GM12875 (cell line): ENCODE results near the gene FBXO15.

Experiments
- H3K4me3 ChIP-seq: one replicate; pipeline ENCODE4 v1.5.1; 2011; ENCODE audit warnings: low read depth, low read length, control low read depth
- TF ChIP-seq, protein P1 (sequence below): IDR thresholded peaks from 2 replicates; pipeline ENCODE4 v1.5.1; 2011; ENCODE audit warnings: low read depth, mild to moderate bottlenecking, control low read depth, inconsistent platforms, low read length, moderate library complexity, borderline replicate concordance; ENCODE audit not compliant: insufficient read depth

FBXO15 gene

DNA sequence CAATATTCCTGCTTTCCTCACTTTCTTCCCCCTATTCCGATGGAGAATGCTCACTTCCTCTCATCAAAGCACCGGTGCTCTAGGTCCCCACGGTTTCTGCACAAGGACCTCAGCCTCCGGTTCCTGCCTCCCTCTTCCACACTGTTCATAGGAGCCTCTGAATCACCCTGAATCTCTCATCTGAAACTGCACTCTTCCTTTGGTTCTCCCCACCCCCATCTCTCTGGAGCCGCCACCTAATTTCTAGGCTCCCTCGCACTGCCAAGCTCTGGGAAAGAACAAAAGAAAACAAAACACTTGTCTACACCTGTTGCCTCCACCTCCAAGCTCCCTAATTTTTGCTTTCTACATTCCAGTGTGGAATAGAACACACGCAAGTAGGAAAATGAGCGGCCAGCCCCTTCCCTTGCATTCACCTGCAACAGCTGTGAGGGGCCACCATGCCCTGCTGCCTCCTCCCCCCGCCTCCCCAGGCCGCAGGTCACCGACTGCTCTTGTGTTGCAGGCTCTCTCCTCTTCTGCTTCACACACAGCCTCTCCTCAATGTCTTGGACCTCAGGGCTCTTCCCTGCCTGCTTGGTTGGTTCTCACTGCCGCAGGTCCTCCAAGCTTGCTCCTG is 9.6 kb downstream of the FBXO15 start:
- no peak overlapping the region for H3K4me3 ChIP-seq
- TF ChIP-seq, protein P1, sequence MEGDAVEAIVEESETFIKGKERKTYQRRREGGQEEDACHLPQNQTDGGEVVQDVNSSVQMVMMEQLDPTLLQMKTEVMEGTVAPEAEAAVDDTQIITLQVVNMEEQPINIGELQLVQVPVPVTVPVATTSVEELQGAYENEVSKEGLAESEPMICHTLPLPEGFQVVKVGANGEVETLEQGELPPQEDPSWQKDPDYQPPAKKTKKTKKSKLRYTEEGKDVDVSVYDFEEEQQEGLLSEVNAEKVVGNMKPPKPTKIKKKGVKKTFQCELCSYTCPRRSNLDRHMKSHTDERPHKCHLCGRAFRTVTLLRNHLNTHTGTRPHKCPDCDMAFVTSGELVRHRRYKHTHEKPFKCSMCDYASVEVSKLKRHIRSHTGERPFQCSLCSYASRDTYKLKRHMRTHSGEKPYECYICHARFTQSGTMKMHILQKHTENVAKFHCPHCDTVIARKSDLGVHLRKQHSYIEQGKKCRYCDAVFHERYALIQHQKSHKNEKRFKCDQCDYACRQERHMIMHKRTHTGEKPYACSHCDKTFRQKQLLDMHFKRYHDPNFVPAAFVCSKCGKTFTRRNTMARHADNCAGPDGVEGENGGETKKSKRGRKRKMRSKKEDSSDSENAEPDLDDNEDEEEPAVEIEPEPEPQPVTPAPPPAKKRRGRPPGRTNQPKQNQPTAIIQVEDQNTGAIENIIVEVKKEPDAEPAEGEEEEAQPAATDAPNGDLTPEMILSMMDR: no peak

DNA sequence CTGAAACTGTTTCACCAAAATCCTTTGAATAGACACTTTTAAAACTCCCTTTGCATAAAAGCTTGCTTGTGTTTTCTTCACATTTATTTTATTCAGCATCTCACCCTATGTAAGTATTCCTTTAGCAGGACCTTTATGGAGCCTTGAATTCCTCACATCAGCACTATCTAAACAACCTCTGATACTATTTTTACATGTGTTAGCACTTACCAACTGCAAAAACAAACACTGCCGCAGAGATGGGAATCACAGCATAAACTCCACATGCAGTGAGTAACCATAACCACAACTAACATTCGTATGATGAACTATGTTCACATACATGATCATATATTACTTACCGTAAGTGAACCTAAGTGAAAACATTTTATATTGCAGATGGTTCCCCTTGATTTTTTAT is 15.4 kb downstream of the FBXO15 start:
- TF ChIP-seq, protein P1: no peak
- no peak overlapping the region for H3K4me3 ChIP-seq

DNA sequence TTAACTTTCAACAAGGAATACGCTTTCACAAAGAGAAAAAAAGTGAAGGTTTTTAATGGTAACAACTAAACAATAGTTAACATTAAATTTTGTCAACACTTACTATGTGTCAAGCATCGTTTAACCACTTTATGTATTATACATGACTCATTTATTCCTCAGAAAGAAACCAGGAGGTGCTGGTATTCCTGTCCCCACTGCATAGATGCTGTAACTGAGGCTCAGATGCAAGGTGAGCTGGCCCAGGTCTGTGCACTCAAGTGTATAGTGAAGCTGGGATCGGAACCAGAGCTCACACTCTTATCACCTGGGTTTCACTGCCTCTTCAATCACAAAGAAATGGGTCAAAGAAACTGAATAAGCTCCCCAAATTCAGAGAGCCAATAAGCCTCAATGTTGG is 16.5 kb downstream of the FBXO15 start:
- H3K4me3 ChIP-seq: no peak overlapping the region
- TF ChIP-seq, protein P1: no peak

DNA sequence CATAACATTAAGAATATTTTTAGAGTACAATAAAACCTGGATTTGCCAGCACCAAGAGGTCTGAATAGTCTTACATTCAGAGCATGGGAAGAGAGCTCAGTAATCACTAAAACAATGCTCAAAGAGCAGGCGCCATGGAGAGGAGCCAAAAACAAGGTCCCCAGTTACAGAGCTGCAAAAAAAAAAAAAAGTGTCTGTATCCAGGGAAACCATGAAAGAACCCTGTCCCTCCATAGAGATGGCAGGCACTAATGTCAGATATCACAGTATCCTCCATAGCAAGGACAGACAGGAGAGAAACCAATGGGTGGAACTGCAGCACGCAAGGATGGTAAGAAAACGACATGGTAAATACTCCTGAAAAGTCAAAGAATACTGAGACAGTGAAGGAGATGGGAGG is 19.5 kb downstream of the FBXO15 start:
- TF ChIP-seq, protein P1: no peak
- no peak overlapping the region for H3K4me3 ChIP-seq

DNA sequence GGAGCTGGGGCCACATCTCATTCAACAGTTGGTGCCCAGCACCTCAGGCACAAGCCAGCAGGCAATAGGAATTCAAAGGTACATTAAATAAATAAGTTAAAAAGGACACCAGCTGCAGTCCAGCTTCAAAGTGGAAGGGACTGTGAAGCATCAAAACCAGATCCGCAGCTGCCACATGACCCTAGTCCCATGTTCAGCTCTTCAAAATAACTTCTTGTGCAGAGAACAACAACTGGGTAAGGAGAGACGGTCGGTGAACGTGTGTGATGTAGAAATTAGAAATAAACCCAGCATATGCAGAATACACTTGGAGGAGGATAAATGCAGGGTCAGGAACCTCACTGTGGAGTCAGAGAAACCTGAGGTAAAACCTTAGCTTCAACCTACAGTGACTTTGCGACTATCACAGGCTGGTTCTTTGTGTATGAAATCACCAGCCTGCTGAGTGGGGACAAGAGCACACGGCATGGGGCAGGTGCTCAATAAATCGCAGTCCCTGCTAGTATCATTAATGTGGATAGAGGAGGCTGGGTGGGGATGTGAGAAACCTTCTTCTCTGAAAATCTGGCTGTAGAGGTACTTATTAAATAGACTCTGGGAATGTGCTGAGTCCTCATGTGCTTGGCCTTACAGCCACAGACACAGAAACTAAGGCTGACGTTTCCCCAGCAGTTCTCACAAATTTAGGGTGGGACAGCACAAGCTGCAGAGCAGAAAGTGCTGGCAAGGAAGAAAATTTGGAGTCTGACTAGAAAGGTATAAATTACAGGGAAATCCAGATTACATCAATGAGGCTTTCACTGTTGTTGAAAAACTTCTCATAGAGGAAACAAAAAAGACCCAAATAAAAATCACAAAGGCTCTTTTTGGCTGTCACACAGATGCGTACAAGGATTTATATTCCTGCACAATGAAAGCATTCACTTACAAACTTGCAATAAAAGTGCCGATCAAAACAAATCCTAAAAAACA is 20.7 kb downstream of the FBXO15 start:
- TF ChIP-seq, protein P1: no peak
- no peak overlapping the region for H3K4me3 ChIP-seq

DNA sequence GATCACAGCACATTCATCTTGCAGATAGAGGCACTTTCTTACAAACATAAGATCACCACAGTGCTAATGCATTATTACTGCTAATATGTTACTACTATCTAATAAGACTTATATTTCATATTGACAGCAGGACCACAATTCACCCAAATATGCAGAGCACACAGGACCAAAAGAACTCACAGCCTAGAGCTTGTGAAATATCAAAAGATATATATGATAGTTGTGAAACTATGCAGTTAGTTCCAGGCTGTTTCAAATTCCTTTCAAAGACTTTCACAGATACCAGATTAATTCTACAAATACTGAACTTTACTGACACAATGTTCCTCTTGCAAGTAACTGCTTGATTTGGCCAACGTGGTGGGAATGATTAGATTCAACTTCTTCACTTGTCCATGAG is 23.0 kb downstream of the FBXO15 start:
- H3K4me3 ChIP-seq: no peak overlapping the region
- TF ChIP-seq, protein P1: no peak
